A673 (cell line): ENCODE data around the gene REXO1.

Source experiments
- CTCF ChIP-seq: fragments of 300-800, 200-600 bp; sonication (generic); conservative IDR thresholded peaks from 2 replicates; pipeline ENCODE4 v1.5.1; 2017; ENCODE audit warnings: low read depth, mild to moderate bottlenecking, antibody characterized with exemption, low read length, moderate library complexity, mixed read lengths
- EZH2 ChIP-seq: fragments of 200-600 bp; sonication (generic); IDR thresholded peaks from 2 replicates; pipeline ENCODE4 v1.6.1; 2017; ENCODE audit warnings: borderline replicate concordance, low read depth, mild to moderate bottlenecking, mixed read lengths, antibody characterized with exemption, low read length; ENCODE audit not compliant: poor library complexity, severe bottlenecking

GRCh38 chr19:1847684-1848398 is 442 bp downstream of the REXO1 start:
- TF ChIP-seq EZH2, result no peak
- no peak for TF ChIP-seq CTCF
